NCI-H2196 (cell line): ENCODE data around the gene C1orf115.
"Not testable (repeated sequence)": the region's sequence is repeated elsewhere in the genome, so short reads cannot be mapped to it uniquely, and the experiment has no call there.

Source experiments
- DNase-seq: peaks from one replicate; lab custom pipeline; 2025; ENCODE audit not compliant: unreplicated experiment; lab: John Stamatoyannopoulos, UW

Gene C1orf115

DNA sequence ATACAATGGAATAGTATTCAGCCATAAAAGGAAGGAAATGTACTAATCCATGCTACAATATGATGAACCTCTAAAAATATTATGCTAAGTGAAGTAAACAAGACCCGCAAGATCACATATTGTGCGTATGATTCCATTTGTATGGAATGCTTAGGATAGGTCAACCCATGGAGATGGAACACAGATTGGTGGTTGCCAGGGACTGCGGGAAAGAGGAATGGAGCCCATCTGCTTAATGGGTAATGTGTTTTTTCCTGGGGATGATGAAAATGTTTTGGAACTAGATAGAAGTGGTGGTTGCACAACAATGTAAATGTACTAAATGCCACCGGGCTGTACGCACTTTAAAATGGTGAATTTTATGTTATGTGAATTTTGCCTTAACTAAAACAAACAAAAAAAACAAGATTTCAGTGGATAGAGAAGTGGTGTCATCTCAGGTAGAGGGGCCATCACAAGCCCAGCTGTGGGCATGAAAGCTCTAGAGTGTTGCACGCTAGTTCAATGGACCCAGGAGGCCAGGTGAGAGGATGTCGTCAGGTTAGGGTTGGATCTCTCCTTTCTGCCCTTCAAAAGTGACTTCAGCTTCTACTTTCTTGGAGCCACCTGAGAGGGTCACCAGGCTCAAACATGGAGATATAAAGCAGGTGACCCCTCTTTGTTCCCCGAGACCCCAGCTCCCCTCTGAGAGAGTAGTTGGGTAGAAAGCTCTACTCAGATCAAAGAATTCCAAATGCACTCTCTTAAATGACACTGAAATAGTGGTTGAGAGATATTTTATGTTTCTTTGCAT lies 2.5 kb downstream of the C1orf115 start:
- no peak for DNase-seq

- DNase-seq, result no peak
Observed at GRCh38 chr1:220694866-220695382, 4.8 kb downstream of the C1orf115 start.

DNA sequence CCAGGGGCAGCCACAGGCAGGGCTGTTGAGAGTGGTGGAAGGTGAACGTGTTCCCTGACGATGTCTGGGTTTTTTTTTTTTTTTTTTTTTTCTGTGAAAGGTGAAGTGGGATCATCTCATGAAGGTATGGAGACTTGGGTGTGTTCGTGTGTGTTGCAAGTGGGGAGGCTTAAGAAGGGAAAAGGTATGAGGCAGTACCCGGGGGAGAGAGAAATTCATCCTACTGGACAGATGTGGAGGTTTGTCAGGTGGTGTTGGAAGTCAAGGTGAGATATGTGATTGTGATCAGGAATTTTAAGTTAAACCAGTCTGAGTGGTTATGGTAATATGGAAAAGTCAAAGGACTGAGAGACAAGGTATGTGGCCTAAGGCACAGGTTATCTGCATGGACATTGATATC lies 5.3 kb downstream of the C1orf115 start:
- DNase-seq, result no peak

DNA sequence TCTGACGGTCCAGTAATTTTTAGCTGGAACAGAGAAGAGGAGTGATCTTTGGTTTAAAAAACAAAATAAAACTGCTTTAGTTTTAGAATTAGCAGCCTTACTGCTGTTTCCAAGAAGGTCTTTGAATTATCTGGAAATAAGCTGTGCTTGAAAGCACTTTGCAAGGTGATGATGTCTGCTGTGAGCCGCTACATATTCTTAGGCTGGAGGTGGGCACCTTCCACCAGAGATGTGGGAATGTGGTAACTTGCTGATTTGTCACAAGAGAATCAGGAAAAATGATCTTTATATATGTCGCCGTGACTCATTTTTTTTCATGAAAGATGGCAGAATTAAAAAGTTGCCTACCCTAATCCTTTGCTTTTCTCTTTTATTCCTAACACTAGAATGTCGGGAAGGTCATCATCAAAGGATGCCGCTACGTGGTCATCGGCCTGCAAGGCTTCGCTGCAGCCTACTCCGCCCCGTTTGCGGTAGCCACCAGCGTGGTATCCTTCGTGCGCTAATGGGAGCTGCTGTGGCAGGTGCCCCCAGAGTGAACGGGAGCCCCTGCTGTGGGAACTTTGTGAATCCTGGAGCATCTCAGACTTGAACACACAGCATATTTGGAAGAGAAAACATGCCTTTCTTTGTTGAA lies 6.2 kb downstream of the C1orf115 start:
- DNase-seq, result no peak

- no peak for DNase-seq
Observed at GRCh38 chr1:220696863-220697231, 6.7 kb downstream of the C1orf115 start.

DNA sequence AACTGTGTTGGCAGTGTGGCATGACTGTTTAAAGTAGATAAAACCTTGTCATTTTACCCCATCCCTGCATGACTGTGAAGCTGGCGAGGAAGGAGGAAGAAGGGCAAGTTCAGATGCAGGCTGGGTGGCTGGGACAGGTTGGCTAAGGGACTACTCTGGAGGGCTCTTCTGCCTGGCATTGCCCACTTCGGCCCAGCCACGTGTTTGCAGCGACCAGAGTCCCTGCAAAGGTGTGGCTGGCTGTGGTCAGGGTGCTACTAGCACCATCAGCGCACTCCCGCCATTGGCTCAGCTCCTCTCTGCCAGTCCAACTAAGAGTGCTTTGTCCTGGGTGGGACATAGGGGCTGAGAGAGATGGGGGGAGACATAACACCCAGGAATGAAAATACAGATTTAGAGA lies 7.2 kb downstream of the C1orf115 start:
- DNase-seq, result no peak

- DNase-seq, result no peak
Observed at GRCh38 chr1:220698607-220699016, 8.4 kb downstream of the C1orf115 start.

GRCh38 chr1:220699044-220699443 lies 8.9 kb downstream of the C1orf115 start:
- no peak for DNase-seq

DNA sequence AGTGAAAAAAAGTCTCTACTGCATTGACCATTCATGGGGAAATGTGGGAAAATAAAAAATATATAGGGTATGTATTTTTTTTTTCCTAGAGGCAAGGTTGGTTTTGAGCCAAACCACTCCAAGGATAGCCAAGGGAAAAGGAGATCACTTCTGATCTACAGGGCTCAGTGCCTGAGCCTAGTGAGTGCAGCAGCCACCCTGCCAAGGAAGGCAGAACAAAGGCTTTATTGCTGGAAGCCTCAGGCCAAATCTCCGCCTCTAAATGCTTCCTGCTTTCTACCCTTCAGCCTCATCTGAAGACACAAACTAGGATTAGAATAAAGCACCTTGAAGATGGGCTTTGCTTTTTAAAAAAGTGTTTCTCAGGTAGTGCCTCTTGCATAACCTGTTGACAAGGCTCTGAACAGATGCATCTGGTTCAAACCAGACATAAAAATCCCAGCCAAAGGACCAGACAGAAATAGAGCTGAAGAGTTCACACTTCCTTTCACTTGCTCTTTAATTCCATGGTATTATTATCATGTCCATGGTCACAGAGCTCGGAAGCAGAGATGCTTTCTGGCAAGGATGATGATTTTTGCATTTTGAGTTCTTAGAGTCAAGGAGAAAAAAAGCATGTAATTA lies 10.5 kb downstream of the C1orf115 start:
- peak; percentile 13 for DNase-seq

GRCh38 chr1:220701974-220702373 lies 11.8 kb downstream of the C1orf115 start:
- no peak for DNase-seq

DNA sequence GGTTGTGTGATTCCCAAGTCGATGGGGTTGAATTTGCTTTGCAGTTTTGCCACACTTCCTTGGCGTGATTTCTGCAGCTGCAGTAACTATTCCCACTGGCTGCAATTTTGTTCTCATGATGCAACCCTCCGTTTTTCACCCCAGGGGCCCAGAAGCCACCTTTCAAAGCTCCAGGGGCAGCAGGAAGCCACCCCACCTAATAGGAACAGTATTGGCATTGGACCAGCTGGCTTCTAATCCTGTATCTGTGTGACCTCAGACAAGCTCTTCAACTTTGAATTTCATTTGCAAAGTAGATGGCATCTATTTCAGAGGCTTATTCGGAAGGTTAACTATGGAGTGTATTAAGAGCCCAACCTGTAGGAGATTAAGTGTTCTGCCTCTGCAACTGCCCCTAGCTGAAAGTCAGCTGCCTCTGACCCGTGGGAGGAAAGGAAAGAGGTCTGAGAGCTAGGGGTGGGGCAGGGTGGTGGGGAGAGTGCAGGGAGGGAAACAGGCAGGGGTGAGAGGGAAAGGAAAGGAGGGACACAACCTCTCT lies 12.6 kb downstream of the C1orf115 start:
- peak; percentile 42 for DNase-seq

GRCh38 chr1:220703305-220703704 lies 13.1 kb downstream of the C1orf115 start:
- DNase-seq, result no peak

- DNase-seq, result no peak
Observed at GRCh38 chr1:220705782-220706181, 15.6 kb downstream of the C1orf115 start.

DNA sequence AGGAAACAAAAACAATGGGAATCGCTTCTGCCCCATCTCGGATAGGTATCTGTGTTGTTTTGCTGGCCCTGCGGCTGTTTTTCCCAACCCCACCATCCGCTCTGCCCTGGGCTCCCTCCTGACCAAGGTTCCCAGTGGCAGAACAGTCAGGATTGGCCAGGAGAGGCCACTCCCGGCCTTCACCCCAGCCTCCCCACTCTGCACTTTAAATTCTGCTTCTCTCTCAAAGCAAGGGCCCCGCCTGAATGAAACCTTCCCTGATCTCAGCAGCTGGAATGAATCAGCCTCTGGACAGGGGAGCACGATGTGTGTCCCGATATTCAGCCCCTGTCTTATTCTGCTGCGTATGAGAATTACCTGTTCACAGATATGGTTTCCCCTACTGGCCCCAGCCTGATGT lies 16.3 kb downstream of the C1orf115 start:
- no peak for DNase-seq

- DNase-seq, result no peak
Observed at GRCh38 chr1:220707160-220707559, 17.0 kb downstream of the C1orf115 start.

DNA sequence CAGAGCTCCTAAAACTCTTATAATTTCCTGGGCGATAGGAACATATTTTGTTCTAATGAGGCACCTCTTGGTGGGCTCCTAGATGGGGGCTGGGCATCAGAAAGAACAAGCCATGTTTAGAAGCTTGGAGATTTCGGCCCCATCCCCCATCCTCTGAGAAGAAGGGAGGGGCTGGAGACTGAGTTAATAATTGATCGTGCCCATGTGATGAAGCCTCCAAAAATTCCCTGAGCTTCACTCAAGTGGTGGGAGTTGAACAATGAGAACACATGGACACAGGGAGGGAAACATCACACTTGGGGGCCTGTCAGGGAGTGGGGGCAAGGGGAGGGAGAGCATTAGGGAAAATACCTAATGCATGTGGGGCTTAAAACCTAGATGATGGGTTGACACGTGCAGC lies 18.1 kb downstream of the C1orf115 start:
- no peak for DNase-seq

DNA sequence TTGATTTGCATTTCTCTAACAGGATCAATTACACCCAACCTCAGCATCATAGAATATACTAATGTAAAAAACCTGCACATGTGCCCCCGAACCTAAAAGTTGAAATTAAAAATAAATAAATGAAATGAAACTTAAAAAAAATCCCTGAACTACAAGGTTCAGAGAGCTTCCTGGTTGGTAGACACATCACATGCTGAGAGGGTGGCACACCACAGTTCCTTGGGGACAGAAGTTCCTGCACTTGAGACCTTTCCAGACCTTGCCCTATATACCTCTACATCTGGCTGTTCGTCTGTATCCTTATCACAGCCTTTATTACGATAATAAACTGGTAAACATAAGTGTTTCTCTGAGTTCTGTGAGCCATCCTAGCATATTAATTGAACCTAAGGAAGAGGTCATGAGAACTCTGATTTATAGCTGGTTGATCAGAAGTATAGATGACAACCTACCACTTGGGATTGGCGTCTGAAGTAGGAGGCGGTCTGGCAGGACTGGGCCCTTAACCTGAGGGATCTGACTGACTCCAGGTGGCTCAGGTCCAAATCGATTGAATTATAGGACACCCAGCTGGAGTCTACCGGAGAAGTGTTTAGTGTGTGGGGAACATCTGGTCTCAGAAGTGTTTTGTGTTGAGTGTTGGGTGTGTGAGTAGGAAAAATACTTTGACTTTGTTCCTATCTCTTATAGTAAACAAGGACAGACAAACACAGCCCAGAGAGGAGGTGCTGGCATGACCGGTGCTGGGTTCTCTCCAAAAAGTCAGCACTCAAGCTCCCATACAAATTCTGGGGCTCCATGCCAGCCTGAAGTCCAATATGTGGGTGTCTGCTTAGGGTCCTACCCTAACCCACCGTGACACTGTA lies 19.0 kb downstream of the C1orf115 start:
- DNase-seq, result no peak

DNA sequence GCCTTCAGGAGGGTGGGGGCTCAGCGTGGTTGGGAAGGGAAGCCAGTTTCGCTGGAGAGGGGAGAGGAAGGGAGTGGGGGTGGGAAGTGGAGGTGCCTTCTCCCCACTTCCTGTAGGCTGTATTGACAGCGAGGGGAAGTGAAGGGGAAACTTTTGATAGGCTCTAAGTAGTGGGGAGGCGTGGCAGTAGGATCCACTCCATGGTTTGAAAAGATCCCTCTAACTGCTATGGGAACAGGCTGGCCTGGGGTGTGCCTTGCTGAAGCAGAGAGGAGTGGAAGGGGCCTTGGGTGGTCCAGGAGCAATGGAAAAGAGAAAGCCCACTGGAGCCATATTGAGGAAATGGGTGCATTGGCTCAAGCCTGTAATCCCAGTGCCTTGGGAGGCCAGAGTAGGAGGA lies 20.2 kb downstream of the C1orf115 start:
- DNase-seq, result no peak

DNA sequence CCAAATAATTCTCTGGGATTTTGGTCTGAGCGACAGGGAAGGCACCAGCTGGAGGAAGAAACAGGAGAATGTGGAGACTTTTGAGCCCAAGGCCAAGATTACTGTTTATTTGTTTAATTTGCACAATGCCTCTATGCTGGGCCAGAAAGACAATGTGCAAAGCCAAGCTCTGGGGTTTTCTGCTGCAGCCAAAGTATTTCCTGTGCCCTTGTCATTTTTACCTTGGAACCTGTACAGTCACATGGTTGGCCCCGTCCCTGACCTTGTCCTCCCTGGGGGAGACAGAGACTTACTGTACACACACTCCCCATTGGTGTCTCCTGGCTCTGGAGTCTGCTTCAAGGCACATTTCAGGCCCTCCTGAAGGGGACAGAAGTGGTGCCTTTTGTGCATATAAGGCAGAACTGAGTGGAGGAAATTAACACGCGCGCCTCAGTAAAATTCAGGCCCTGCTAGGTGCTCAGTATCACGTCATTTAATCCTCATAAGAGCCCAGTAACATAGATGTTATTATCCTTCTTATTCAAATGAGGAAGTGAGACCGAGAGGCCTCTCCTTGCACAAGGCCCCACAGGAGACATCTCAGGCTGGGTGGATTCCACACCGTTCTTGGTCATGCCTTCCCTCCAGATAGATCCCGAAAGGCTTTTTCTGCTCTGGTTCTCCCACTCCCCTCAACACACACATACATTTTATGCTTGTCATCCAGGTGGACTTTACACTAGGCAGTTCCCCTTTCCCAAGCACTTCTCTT lies 21.1 kb downstream of the C1orf115 start:
- DNase-seq, result no peak

- not testable (repeated sequence) for DNase-seq
Observed at GRCh38 chr1:220715986-220716385, 25.8 kb downstream of the C1orf115 start.
